HEK293T (cell line): ENCODE results near the gene SERAC1.
"Not testable (repeated sequence)": the region's sequence is repeated elsewhere in the genome, so short reads cannot be mapped to it uniquely, and the experiment has no call there.

Source experiments
- CTCF ChIA-PET: fragments of 350-600 bp; formaldehyde crosslinking; extraction: SDS; loops from one replicate; lab custom pipeline; 2021; ENCODE audit warnings: antibody characterized with exemption, inconsistent platforms; lab: Yijun Ruan, JAX
- POLR2A ChIA-PET: fragments of 350-600 bp; formaldehyde crosslinking; extraction: SDS; loops from one replicate; lab custom pipeline; 2020; ENCODE audit warnings: antibody characterized with exemption, inconsistent platforms; lab: Yijun Ruan, JAX
- DNase-seq: peaks from one replicate; pipeline ENCODE4 v3.0.0; 2012; ENCODE audit warnings: mixed read lengths; ENCODE audit errors: extremely low spot score
- ARNT ChIP-seq: fragments of 450-650 bp; IDR thresholded peaks from 2 replicates; pipeline ENCODE4 v1.6.1; 2017; ENCODE audit warnings: mild to moderate bottlenecking
- BHLHE40 ChIP-seq: fragments of 450-650 bp; IDR thresholded peaks from 2 replicates; pipeline ENCODE4 v1.6.1; 2016; ENCODE audit warnings: mild to moderate bottlenecking, moderate library complexity, borderline replicate concordance
- CTBP1 ChIP-seq: fragments of 450-650 bp; IDR thresholded peaks from 2 replicates; pipeline ENCODE4 v1.6.1; 2016; ENCODE audit warnings: borderline replicate concordance
- ELF4 ChIP-seq: fragments of 450-650 bp; IDR thresholded peaks from 2 replicates; pipeline ENCODE4 v1.6.1; 2017; ENCODE audit warnings: antibody characterized with exemption
- FOXA1 ChIP-seq: fragments of 450-650 bp; IDR thresholded peaks from 2 replicates; pipeline ENCODE4 v1.6.1; 2016; ENCODE audit warnings: mild to moderate bottlenecking
- FOXK2 ChIP-seq: fragments of 450-650 bp; IDR thresholded peaks from 2 replicates; pipeline ENCODE4 v1.6.1; 2016; ENCODE audit warnings: mild to moderate bottlenecking
- FOXM1 ChIP-seq: fragments of 450-650 bp; IDR thresholded peaks from 2 replicates; pipeline ENCODE4 v1.6.1; 2017; ENCODE audit warnings: mild to moderate bottlenecking, borderline replicate concordance
- HDGF ChIP-seq: fragments of 450-650 bp; IDR thresholded peaks from 2 replicates; pipeline ENCODE4 v1.6.1; 2017; ENCODE audit warnings: antibody characterized with exemption, borderline replicate concordance
- L3MBTL2 ChIP-seq: fragments of 450-650 bp; conservative IDR thresholded peaks from 2 replicates; pipeline ENCODE4 v1.6.1; 2016; ENCODE audit warnings: mild to moderate bottlenecking
- LEF1 ChIP-seq: fragments of 450-650 bp; IDR thresholded peaks from 2 replicates; pipeline ENCODE4 v1.6.1; 2017; ENCODE audit warnings: mild to moderate bottlenecking, borderline replicate concordance
- NFRKB ChIP-seq: fragments of 450-650 bp; IDR thresholded peaks from 2 replicates; pipeline ENCODE4 v1.6.1; 2016; ENCODE audit warnings: mild to moderate bottlenecking, moderate library complexity
- SP1 ChIP-seq: fragments of 450-650 bp; IDR thresholded peaks from 2 replicates; pipeline ENCODE4 v1.6.1; 2017
- SUZ12 ChIP-seq: fragments of 450-650 bp; IDR thresholded peaks from 2 replicates; pipeline ENCODE4 v1.6.1; 2016; ENCODE audit warnings: mild to moderate bottlenecking
- TARDBP ChIP-seq: fragments of 450-650 bp; IDR thresholded peaks from 2 replicates; pipeline ENCODE4 v1.6.1; 2016
- ZNF384 ChIP-seq: fragments of 450-650 bp; IDR thresholded peaks from 2 replicates; pipeline ENCODE4 v1.6.1; 2016
- TF ChIP-seq, protein P1 (sequence below): fragments of 450-650 bp; IDR thresholded peaks from 2 replicates; pipeline ENCODE4 v1.6.1; 2016

Gene SERAC1

DNA sequence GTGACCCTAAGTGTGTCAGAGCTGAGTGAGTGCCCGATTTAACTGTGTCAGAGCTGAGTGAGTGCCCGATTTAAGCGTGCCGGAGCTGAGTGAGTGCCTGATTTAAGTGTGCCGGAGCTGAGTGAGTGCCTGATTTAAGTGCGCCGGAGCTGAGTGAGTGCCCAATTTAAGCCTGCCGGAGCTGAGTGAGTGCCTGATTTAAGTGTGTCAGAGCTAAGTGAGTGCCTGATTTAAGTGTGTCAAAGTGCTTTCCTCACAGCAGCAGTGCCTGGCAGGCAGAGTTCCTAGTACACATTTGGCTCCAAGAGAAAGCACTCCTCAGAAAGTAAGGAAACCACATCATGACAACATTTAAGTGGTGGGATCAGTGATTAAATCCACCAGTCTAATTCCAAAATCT lies 13.2 kb downstream of the SERAC1 start:
- TF ChIP-seq FOXA1 (no peak), L3MBTL2 (no peak), ELF4 (no peak), BHLHE40 (no peak), CTBP1 (no peak), HDGF (no peak), ARNT (no peak), SUZ12 (no peak), SP1 (no peak), NFRKB (no peak), LEF1 (no peak), ZNF384 (no peak), FOXM1 (no peak), FOXK2 (no peak), TARDBP (no peak)
- TF ChIP-seq, protein P1, sequence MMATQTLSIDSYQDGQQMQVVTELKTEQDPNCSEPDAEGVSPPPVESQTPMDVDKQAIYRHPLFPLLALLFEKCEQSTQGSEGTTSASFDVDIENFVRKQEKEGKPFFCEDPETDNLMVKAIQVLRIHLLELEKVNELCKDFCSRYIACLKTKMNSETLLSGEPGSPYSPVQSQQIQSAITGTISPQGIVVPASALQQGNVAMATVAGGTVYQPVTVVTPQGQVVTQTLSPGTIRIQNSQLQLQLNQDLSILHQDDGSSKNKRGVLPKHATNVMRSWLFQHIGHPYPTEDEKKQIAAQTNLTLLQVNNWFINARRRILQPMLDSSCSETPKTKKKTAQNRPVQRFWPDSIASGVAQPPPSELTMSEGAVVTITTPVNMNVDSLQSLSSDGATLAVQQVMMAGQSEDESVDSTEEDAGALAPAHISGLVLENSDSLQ, result no peak
- CTCF ChIA-PET, result no interaction called here
- DNase-seq, result no peak
- POLR2A ChIA-PET, result interaction anchor here (0.8 kb wide), 1 partner anchor 13 kb away, joined by 5 read pairs; no protein-coding TSS in a partner anchor

GRCh38 chr6:158153576-158153975 lies 14.5 kb downstream of the SERAC1 start:
- ChIA-PET POLR2A (no interaction called here), CTCF (interaction anchor here (1.3 kb wide), 1 partner anchor 61 kb away, joined by 3 read pairs; no protein-coding TSS in a partner anchor)
- no peak for TF ChIP-seq ARNT
- no peak for TF ChIP-seq ZNF384
- TF ChIP-seq FOXK2, result no peak
- no peak for TF ChIP-seq FOXM1
- no peak for TF ChIP-seq FOXA1
- TF ChIP-seq ELF4, result no peak
- no peak for TF ChIP-seq SP1
- TF ChIP-seq LEF1, result no peak
- no peak for TF ChIP-seq SUZ12
- TF ChIP-seq NFRKB, result no peak
- no peak for TF ChIP-seq HDGF
- TF ChIP-seq BHLHE40, result no peak
- TF ChIP-seq TARDBP, result no peak
- no peak for DNase-seq

DNA sequence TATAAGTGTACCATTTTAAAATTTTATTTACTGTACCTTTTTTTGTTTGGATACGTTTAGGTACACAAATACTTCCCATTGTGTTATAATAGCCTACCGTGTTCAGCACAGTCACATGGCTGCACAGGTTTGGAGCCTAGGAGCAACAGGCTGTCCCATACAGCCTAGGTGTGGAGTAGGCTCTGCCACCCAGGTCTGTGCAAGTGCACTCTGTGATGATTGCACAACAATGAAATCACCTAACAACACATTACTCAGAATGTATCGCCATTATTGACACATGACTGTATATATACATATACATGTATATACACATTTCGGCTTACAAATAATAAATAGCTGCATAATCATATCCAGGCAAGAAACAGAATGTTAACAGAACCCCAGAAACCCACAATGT lies 15.4 kb downstream of the SERAC1 start:
- ChIA-PET POLR2A (no interaction called here), CTCF (interaction anchor here (1.3 kb wide), 1 partner anchor 62 kb away, joined by 3 read pairs; no protein-coding TSS in a partner anchor)
- TF ChIP-seq BHLHE40 (no peak), TARDBP (no peak), SUZ12 (no peak), CTBP1 (no peak), FOXK2 (no peak), LEF1 (no peak), FOXM1 (no peak), ZNF384 (no peak), ELF4 (no peak), SP1 (no peak)
- TF ChIP-seq, protein P1, result no peak
- DNase-seq, result no peak

DNA sequence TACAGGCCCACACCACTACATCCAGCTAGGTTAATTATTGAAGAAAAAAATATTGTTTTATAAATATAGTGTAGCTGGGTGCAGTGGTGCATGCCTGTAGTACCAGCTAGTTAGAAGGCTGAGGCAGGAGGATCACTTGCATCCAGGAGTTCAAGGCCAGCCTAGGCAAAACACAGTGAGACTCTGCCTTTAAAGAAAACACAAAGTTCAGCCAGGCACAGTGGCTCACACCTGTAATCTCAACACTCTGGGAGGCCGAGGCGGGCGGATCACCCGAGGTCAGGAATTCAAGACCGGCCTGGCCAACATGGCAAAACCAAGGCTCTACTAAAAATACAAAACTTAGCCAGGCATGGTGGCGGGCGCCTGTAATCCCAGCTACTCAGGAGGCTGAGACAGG lies 16.0 kb downstream of the SERAC1 start:
- DNase-seq, POLR2A ChIA-PET: not testable (repeated sequence)
- CTCF ChIA-PET, result interaction anchor here (1.3 kb wide), 1 partner anchor 62 kb away, joined by 3 read pairs; no protein-coding TSS in a partner anchor

DNA sequence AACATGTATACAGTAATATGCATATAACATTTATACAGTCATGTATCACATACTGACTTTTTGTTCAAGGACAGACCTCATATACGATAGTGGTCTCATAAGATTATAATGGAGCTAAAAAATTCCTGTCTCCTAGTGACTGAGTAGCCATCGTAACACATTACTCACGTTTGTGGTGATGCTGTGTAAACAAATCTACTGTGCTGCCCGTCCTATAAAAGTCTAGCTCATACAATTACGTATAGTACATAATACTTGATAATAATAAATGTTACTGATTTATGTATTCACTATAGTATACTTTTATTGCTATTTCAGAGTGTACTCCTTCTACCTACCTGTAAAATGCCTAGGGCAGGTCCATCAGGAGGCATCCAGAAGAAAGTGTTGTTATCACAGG lies 17.4 kb downstream of the SERAC1 start:
- CTCF ChIA-PET, result interaction anchor here (0.6 to 1.0 kb wide), 2 partner anchors 13 to 54 kb away, joined by 3 read pairs; no protein-coding TSS in a partner anchor
- no peak for DNase-seq
- no peak for TF ChIP-seq FOXK2
- TF ChIP-seq TARDBP, result no peak
- no peak for TF ChIP-seq ELF4
- TF ChIP-seq, protein P1, result peak; percentile 51
- TF ChIP-seq L3MBTL2, result no peak
- no peak for TF ChIP-seq ARNT
- no peak for TF ChIP-seq FOXA1
- TF ChIP-seq BHLHE40, result no peak
- POLR2A ChIA-PET, result interaction anchor here (1.0 kb wide), 1 partner anchor 17 kb away, joined by 3 read pairs; no protein-coding TSS in a partner anchor

- no peak for DNase-seq
- POLR2A ChIA-PET, result no interaction called here
- TF ChIP-seq CTBP1 (no peak), ARNT (no peak), BHLHE40 (no peak), FOXM1 (no peak), TARDBP (no peak), ZNF384 (no peak), FOXK2 (no peak), HDGF (no peak), LEF1 (no peak)
- TF ChIP-seq, protein P1, result no peak
- CTCF ChIA-PET, result no interaction called here
These were observed 18.4 kb downstream of the SERAC1 start for GRCh38 chr6:158149641-158150040.
